ENCODE data around the gene CCNJ.

- TF ChIP-seq, protein P1, sequence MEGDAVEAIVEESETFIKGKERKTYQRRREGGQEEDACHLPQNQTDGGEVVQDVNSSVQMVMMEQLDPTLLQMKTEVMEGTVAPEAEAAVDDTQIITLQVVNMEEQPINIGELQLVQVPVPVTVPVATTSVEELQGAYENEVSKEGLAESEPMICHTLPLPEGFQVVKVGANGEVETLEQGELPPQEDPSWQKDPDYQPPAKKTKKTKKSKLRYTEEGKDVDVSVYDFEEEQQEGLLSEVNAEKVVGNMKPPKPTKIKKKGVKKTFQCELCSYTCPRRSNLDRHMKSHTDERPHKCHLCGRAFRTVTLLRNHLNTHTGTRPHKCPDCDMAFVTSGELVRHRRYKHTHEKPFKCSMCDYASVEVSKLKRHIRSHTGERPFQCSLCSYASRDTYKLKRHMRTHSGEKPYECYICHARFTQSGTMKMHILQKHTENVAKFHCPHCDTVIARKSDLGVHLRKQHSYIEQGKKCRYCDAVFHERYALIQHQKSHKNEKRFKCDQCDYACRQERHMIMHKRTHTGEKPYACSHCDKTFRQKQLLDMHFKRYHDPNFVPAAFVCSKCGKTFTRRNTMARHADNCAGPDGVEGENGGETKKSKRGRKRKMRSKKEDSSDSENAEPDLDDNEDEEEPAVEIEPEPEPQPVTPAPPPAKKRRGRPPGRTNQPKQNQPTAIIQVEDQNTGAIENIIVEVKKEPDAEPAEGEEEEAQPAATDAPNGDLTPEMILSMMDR (conservative IDR thresholded peaks at IDR 0.05; ENCODE audit: low read depth, low read length), result no peak
- TF ChIP-seq EZH2 (IDR thresholded peaks at IDR 0.05; ENCODE audit: low read length, unreplicated experiment) (no peak), EZH2phosphoT487 (IDR thresholded peaks at IDR 0.05; ENCODE audit: borderline replicate concordance, low read length) (no peak)
Observed at GRCh38 chr10:96092999-96093767, 49.8 kb downstream of the CCNJ start.

Measured in PC-3 (cell line).